ENCODE measurements around the gene PTDSS2. TPM values are rescaled to one million over a fixed set of nuclear protein-coding genes. Genes with fewer than 3 reads are reported as not detected.

The PTDSS2 gene
- total and polyA plus RNA-seq, 4 donors, result 5.1 to 15.6 (median 10.2) TPM

DNA sequence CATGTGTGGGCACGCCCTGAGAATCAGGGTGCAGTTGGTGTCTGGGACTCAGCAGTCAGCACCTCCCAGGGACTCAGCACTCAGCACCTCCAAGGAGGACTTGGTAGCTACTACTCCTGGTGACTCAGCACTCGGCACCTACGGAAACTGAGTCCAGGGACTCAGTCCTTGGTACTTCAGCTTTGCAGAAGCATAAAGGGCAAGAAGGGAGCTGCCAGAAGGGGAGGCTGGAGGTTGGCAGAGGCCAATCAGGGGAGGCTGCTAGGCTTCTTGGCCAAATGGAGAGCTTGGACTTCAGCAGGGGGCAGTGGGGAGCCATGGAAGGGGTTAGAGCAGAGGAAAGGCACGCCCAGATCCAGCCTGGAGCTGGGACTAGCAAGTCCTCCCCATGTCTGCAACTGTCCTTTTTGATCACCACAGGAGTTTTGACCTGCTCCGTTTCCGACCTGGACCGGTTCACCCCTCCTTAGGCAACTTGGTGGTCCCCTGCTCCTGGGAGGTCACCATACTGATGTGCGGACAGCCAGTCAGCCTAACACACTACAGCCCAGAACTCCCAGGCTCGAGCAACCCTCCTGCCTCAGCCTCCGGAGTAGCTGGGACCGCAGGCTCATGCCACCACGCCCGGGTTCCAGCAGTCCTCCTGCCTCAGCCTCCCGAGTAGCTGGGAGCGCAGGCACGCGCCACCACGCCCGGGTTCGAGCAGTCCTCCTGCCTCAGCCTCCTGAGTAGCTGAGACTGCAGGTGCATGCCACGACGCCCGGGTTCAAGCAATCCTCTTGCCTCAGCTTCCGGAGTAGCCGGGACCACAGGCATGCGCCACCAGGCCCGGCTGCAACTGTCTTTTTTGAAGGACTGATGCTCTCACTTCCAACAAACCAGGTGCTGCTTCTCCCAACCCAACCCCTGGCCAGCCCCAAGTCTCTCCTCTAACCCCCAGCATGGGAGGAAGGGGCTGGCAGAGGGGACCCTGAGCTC, 9.7 kb upstream of the PTDSS2 start:
- no peak for DNase-seq (ENCODE audit: low spot score)
- Histone ChIP-seq H3K27me3 (ENCODE audit: control insufficient read depth in 4 of 4, insufficient read depth in 4 of 4, low read length in 3 of 4) (no peaks in the 10 kb centered on the region), H3K36me3 (ENCODE audit: control insufficient read depth in 4 of 4, insufficient read depth in 3 of 4, low read depth in 1 of 4, low read length in 3 of 4) (no peaks in the 10 kb centered on the region), H3K4me1 (ENCODE audit: control insufficient read depth in 4 of 4, insufficient read depth in 4 of 4, low read length in 3 of 4) (peaks cover 0 to 7% (median under 1%) of the 10 kb centered on the region in 4 donors), H3K4me3 (ENCODE audit: low read depth in 1 of 3, low read length in 3 of 3) (no peak overlapping the region), H3K27ac (ENCODE audit: low read depth in 1 of 2, low read length in 2 of 2) (no peak overlapping the region), H3K9ac (ENCODE audit: low read depth in 1 of 2, low read length in 2 of 2) (no peak overlapping the region), H3K9me3 (ENCODE audit: control insufficient read depth in 4 of 4, low read length in 3 of 4) (no peaks in the 10 kb centered on the region)
- WGBS, result 89% methylated on average over 27 of the region's 27 CpGs
- TF ChIP-seq NR2F2 (IDR thresholded peaks at IDR 0.05), result no peak
- TF ChIP-seq HNF4A (conservative IDR thresholded peaks at IDR 0.05), result no peak
- TF ChIP-seq JUND (IDR thresholded peaks at IDR 0.05), result no peak
- no peak for TF ChIP-seq YY1 (IDR thresholded peaks at IDR 0.05)
- TF ChIP-seq, protein P1, sequence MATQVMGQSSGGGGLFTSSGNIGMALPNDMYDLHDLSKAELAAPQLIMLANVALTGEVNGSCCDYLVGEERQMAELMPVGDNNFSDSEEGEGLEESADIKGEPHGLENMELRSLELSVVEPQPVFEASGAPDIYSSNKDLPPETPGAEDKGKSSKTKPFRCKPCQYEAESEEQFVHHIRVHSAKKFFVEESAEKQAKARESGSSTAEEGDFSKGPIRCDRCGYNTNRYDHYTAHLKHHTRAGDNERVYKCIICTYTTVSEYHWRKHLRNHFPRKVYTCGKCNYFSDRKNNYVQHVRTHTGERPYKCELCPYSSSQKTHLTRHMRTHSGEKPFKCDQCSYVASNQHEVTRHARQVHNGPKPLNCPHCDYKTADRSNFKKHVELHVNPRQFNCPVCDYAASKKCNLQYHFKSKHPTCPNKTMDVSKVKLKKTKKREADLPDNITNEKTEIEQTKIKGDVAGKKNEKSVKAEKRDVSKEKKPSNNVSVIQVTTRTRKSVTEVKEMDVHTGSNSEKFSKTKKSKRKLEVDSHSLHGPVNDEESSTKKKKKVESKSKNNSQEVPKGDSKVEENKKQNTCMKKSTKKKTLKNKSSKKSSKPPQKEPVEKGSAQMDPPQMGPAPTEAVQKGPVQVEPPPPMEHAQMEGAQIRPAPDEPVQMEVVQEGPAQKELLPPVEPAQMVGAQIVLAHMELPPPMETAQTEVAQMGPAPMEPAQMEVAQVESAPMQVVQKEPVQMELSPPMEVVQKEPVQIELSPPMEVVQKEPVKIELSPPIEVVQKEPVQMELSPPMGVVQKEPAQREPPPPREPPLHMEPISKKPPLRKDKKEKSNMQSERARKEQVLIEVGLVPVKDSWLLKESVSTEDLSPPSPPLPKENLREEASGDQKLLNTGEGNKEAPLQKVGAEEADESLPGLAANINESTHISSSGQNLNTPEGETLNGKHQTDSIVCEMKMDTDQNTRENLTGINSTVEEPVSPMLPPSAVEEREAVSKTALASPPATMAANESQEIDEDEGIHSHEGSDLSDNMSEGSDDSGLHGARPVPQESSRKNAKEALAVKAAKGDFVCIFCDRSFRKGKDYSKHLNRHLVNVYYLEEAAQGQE (IDR thresholded peaks at IDR 0.05), result no peak
- TF ChIP-seq CTCF (IDR thresholded peaks at IDR 0.05; ENCODE audit: low read depth, low read length, missing input control), result no peak
- no peak for TF ChIP-seq MAX (IDR thresholded peaks at IDR 0.05)
- TF ChIP-seq TAF1 (conservative IDR thresholded peaks at IDR 0.05), result no peak
- TF ChIP-seq, protein P2, sequence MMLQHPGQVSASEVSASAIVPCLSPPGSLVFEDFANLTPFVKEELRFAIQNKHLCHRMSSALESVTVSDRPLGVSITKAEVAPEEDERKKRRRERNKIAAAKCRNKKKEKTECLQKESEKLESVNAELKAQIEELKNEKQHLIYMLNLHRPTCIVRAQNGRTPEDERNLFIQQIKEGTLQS (IDR thresholded peaks at IDR 0.05), result no peak
- no peak for TF ChIP-seq RXRA (IDR thresholded peaks at IDR 0.05)
- no peak for TF ChIP-seq EGR1 (IDR thresholded peaks at IDR 0.05; ENCODE audit: low read depth in 2 of 2)
- no peak for TF ChIP-seq HNF4G (IDR thresholded peaks at IDR 0.05)
- TF ChIP-seq SP1 (IDR thresholded peaks at IDR 0.05), result no peak
- no peak for TF ChIP-seq GABPA (IDR thresholded peaks at IDR 0.05 in 1 of 2, conservative IDR thresholded peaks at IDR 0.05 in 1 of 2)
- no peak for TF ChIP-seq FOXA2 (IDR thresholded peaks at IDR 0.05)
- TF ChIP-seq, protein P3, sequence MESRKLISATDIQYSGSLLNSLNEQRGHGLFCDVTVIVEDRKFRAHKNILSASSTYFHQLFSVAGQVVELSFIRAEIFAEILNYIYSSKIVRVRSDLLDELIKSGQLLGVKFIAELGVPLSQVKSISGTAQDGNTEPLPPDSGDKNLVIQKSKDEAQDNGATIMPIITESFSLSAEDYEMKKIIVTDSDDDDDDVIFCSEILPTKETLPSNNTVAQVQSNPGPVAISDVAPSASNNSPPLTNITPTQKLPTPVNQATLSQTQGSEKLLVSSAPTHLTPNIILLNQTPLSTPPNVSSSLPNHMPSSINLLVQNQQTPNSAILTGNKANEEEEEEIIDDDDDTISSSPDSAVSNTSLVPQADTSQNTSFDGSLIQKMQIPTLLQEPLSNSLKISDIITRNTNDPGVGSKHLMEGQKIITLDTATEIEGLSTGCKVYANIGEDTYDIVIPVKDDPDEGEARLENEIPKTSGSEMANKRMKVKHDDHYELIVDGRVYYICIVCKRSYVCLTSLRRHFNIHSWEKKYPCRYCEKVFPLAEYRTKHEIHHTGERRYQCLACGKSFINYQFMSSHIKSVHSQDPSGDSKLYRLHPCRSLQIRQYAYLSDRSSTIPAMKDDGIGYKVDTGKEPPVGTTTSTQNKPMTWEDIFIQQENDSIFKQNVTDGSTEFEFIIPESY (IDR thresholded peaks at IDR 0.05), result no peak
